Esophagus squamous epithelium (tissue), 5 donors: Measurements from ENCODE around the gene C14orf180. TPM values are rescaled to one million over a fixed set of nuclear protein-coding genes. Genes with fewer than 3 reads are reported as not detected.

ENCODE experiments used
- DNase-seq: peaks from one replicate; lab custom pipeline; 2025; lab: John Stamatoyannopoulos, UW
- H3K27ac ChIP-seq, 4 donors: fragments of 200-600 bp; sonication (generic); one replicate each; pipeline ENCODE4 v1.5.1; 2016 to 2019; ENCODE audit warnings: mild to moderate bottlenecking in 1 of 4
- H3K27me3 ChIP-seq, 4 donors: fragments of 200-600 bp; sonication (generic); 1 replicate in 3 of 4; 2 replicates in 1 of 4; pipeline versions ENCODE4 v1.5.1 to v1.6.0; 2017 to 2021; ENCODE audit warnings: antibody characterized with exemption in 1 of 4
- H3K36me3 ChIP-seq, 3 donors: fragments of 200-600 bp; sonication (generic); one replicate each; pipeline ENCODE4 v1.5.1; 2016 to 2019
- H3K4me1 ChIP-seq, 3 donors: fragments of 200-600 bp; sonication (generic); one replicate each; pipeline ENCODE4 v1.5.1; 2017 to 2019
- H3K4me3 ChIP-seq, 4 donors: fragments of 200-600 bp; sonication (generic); 1 replicate in 3 of 4; 2 replicates in 1 of 4; pipeline ENCODE4 v1.5.1; 2016 to 2019; ENCODE audit warnings: mild to moderate bottlenecking in 2 of 4, moderate library complexity in 1 of 4
- H3K9me3 ChIP-seq, 3 donors: fragments of 200-600 bp; sonication (generic); one replicate each; pipeline ENCODE4 v1.5.1; 2016 to 2019
- POLR2A ChIP-seq, 4 donors: fragments of 450-650 bp; IDR thresholded peaks; one replicate each; pipeline ENCODE4 v1.6.1; 2017; ENCODE audit warnings: antibody characterized with exemption in 4 of 4, mild to moderate bottlenecking in 4 of 4, moderate library complexity in 3 of 4
- WGBS, 2 donors: methylation state at CpG; one replicate each; pipeline ENCODE4 v1.1.5; 2018; 5-methylcytosine and 5-hydroxymethylcytosine counted together
- intact Hi-C: fragments of 100-400 bp; cut with DNase I; formaldehyde crosslinking; loops from one replicate; pipeline ENCODE4 v1.15.0; 2022
- total RNA-seq, 4 donors: library from RNA; depleted of rRNA; stranded (reverse); fragments of >200 nt; gene quantifications; one replicate each; pipeline ENCODE4 v1.1.0, GENCODE V29; 2016
- TF ChIP-seq, protein P1 (sequence below), 6 experiments: fragments of 450-650 bp in 4 of 6; fragments of 200-600 bp in 2 of 6; sonication (generic) in 2 of 6; IDR thresholded peaks; one replicate each; pipeline ENCODE4 v1.5.1; 2016 to 2019; ENCODE audit warnings: antibody characterized with exemption in 6 of 6, mild to moderate bottlenecking in 4 of 6, moderate library complexity in 4 of 6
- donor health status: DM: yes; HTN: yes; CAD: no.

The C14orf180 gene
- total RNA-seq, 4 donors from 2014 or later: not detected

DNA sequence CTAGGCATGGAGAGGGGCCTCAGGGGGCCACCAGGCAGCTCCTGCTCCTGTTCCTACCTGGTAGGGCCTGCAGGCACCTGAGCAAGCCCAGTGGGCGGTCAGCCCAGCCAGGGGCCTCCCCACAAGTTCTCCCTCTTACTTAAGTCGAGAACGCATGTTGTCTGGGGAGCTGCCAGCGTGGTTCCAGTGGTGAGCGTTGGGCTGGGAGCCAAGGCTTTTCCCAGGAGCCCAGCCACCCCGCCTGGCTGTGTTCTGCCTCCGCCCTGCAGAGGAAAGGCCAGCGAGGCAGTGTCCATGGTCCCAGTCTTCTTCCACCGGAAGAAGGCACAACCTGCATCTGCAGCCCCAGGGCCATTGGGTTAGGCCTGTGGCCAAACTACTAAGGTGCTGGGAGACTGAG, 1.4 kb downstream of the C14orf180 start:
- Histone ChIP-seq H3K27me3 (peaks cover 0 to 99% (median 0%) of the 10 kb centered on the region in 4 donors), H3K4me1 (peaks cover 0 to 10% (median 0%) of the 10 kb centered on the region in 3 donors), H3K36me3 (no peaks in the 10 kb centered on the region), H3K9me3 (no peaks in the 10 kb centered on the region), H3K27ac (no peak overlapping the region), H3K4me3 (no peak overlapping the region)
- 10% methylated on average over 2 of the region's 9 CpGs; no CpG with 5 or more reads in 1 of the 2 donors for WGBS, 2 donors
- intact Hi-C loops: no loop called here
- TF ChIP-seq, protein P1, sequence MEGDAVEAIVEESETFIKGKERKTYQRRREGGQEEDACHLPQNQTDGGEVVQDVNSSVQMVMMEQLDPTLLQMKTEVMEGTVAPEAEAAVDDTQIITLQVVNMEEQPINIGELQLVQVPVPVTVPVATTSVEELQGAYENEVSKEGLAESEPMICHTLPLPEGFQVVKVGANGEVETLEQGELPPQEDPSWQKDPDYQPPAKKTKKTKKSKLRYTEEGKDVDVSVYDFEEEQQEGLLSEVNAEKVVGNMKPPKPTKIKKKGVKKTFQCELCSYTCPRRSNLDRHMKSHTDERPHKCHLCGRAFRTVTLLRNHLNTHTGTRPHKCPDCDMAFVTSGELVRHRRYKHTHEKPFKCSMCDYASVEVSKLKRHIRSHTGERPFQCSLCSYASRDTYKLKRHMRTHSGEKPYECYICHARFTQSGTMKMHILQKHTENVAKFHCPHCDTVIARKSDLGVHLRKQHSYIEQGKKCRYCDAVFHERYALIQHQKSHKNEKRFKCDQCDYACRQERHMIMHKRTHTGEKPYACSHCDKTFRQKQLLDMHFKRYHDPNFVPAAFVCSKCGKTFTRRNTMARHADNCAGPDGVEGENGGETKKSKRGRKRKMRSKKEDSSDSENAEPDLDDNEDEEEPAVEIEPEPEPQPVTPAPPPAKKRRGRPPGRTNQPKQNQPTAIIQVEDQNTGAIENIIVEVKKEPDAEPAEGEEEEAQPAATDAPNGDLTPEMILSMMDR (IDR thresholded peaks at IDR 0.05): no peak
- TF ChIP-seq POLR2A (IDR thresholded peaks at IDR 0.05): no peak
- DNase-seq: no peak

DNA sequence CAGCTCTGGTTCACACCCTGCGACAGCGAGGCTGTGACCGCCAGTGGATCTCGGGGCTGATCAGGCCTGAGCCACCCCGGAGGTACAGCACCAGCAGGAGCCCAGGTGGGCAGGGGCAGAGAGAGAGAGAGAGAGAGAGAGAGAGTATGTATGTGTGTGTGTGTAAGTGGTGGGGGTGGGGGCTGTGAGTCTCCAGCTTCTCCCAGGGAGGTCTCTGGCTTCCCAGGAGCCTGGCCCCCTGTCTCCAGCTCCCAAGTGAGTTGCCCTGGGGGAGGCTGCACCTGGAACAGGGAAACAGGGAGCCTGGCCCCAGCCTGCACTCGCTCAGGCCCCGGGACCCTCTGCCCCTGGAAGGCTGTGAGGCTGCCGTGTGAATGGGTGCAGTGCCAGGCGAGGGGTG, 2.0 kb downstream of the C14orf180 start:
- no peak for DNase-seq
- H3K4me3 ChIP-seq: no peak overlapping the region
- no peaks in the 10 kb centered on the region for H3K36me3 ChIP-seq
- H3K9me3 ChIP-seq: no peaks in the 10 kb centered on the region
- peaks cover 0 to 99% (median 0%) of the 10 kb centered on the region in 4 donors for H3K27me3 ChIP-seq
- H3K27ac ChIP-seq: no peak overlapping the region
- no peak for TF ChIP-seq POLR2A (IDR thresholded peaks at IDR 0.05)
- TF ChIP-seq, protein P1 (IDR thresholded peaks at IDR 0.05): no peak
- WGBS, 2 donors: 90% methylated on average over 5 of the region's 9 CpGs; no CpG with 5 or more reads in 1 of the 2 donors
- intact Hi-C loops: no loop called here
- H3K4me1 ChIP-seq: peaks cover 0 to 10% (median 0%) of the 10 kb centered on the region in 3 donors

DNA sequence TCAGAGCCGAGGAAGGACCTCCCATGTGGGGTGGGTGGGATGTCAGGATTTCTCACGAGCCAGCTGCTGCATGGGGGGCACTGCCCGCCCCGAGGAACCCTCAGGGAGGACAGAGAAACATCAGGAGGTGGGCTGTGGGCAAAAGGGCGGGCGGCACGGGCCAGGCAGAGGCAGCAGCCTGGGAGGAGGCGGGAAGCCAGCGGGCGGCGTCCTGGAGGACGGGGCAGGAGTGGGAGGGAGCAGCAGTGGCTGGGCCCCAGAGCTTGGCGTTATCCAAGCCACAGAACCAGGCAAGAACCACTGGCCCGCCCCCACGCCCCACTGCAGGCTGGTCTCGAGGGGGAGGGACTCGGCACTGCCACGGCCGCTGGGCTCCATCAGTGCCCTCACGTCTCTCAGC, 2.4 kb downstream of the C14orf180 start:
- Histone ChIP-seq H3K4me1 (peaks cover 0 to 10% (median 0%) of the 10 kb centered on the region in 3 donors), H3K9me3 (no peaks in the 10 kb centered on the region), H3K27me3 (peaks cover 0 to 98% (median 0%) of the 10 kb centered on the region in 4 donors), H3K36me3 (no peaks in the 10 kb centered on the region), H3K4me3 (no peak overlapping the region), H3K27ac (no peak overlapping the region)
- TF ChIP-seq POLR2A (IDR thresholded peaks at IDR 0.05): no peak
- TF ChIP-seq, protein P1 (IDR thresholded peaks at IDR 0.05): no peak
- WGBS, 2 donors: 59 to 63% methylated on average over 5 to 10 of the region's 20 CpGs
- intact Hi-C loops: no loop called here
- DNase-seq: no peak

DNA sequence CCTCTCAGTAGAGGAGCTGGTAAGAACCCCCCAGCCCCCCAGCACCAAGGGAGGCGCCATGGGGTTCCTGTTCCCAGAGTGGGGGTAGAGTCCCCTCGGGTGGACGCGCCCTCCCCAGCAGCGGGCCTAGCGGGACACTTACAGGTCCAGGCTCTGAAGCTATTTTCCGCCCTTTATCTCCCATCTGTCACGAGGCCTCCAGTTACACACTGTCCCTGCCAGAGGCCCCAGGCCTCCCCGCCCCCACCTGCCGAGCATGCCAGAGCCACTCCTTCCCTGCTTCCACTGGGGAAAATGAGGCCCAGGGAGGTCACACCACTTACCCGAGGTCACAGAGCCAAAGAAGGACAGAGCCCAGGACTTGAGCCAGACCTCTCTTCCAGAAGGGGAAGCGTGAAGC, 3.1 kb downstream of the C14orf180 start:
- Histone ChIP-seq H3K4me1 (peaks cover 0 to 10% (median 0%) of the 10 kb centered on the region in 3 donors), H3K36me3 (no peaks in the 10 kb centered on the region)

More for the DNA sequence above, 3.1 kb downstream of the C14orf180 start:
- WGBS, 2 donors: 37% methylated on average over 2 of the region's 12 CpGs; no CpG with 5 or more reads in 1 of the 2 donors
- no peaks in the 10 kb centered on the region for H3K9me3 ChIP-seq
- peaks cover 0 to 98% (median 0%) of the 10 kb centered on the region in 4 donors for H3K27me3 ChIP-seq
- no peak overlapping the region for H3K4me3 ChIP-seq
- intact Hi-C loops: no loop called here
- DNase-seq: no peak
- H3K27ac ChIP-seq: no peak overlapping the region
- no peak for TF ChIP-seq POLR2A (IDR thresholded peaks at IDR 0.05)
- TF ChIP-seq, protein P1 (IDR thresholded peaks at IDR 0.05): no peak
